Ammon's horn (tissue), 1 donor: Measurements from ENCODE around the gene SH3BP2.

ENCODE experiments used
- DNase-seq: peaks from one replicate; pipeline ENCODE4 v3.0.0-alpha.2; 2016; ENCODE audit warnings: low spot score

Gene SH3BP2

GRCh38 chr4:2803624-2804448 lies 11.0 kb downstream of the SH3BP2 start:
- DNase-seq, result no peak

GRCh38 chr4:2804449-2804972 lies 11.6 kb downstream of the SH3BP2 start:
- no peak for DNase-seq

GRCh38 chr4:2804973-2805501 lies 12.2 kb downstream of the SH3BP2 start:
- no peak for DNase-seq

GRCh38 chr4:2805712-2806389 lies 13.0 kb downstream of the SH3BP2 start:
- DNase-seq, result no peak

- peak; percentile 75 for DNase-seq
These were observed 13.8 kb downstream of the SH3BP2 start for GRCh38 chr4:2806390-2807355.

GRCh38 chr4:2807571-2807970 lies 14.7 kb downstream of the SH3BP2 start:
- no peak for DNase-seq

GRCh38 chr4:2808001-2808400 lies 15.1 kb downstream of the SH3BP2 start:
- DNase-seq, result no peak

GRCh38 chr4:2809610-2810180 lies 16.8 kb downstream of the SH3BP2 start:
- DNase-seq, result no peak

- DNase-seq, result no peak
These were observed 17.5 kb downstream of the SH3BP2 start for GRCh38 chr4:2810388-2810787.

GRCh38 chr4:2811830-2812611 lies 19.1 kb downstream of the SH3BP2 start:
- DNase-seq, result peak; percentile 80

GRCh38 chr4:2812612-2813354 lies 19.9 kb downstream of the SH3BP2 start:
- no peak for DNase-seq

- no peak for DNase-seq
These were observed 20.8 kb downstream of the SH3BP2 start for GRCh38 chr4:2813446-2814405.

- DNase-seq, result no peak
These were observed 21.9 kb downstream of the SH3BP2 start for GRCh38 chr4:2814627-2815270.

- no peak for DNase-seq
These were observed 23.6 kb downstream of the SH3BP2 start for GRCh38 chr4:2816401-2816954.

GRCh38 chr4:2817137-2817536 lies 24.3 kb downstream of the SH3BP2 start:
- DNase-seq, result no peak

GRCh38 chr4:2817701-2818350 lies 24.9 kb downstream of the SH3BP2 start:
- no peak for DNase-seq

- no peak for DNase-seq
These were observed 25.6 kb downstream of the SH3BP2 start for GRCh38 chr4:2818351-2818939.
